Neural progenitor cell (in vitro differentiated cells): ENCODE data around the gene IFTAP.

Experiments used
- CTCF ChIP-seq: fragments of 200-600 bp; sonication (generic); IDR thresholded peaks from 2 replicates; pipeline ENCODE4 v1.5.1; 2017; ENCODE audit warnings: antibody characterized with exemption, mild to moderate bottlenecking
- EZH2 ChIP-seq: fragments of 200-600 bp; sonication (generic); IDR thresholded peaks from 2 replicates; pipeline ENCODE4 v1.6.1; 2017; ENCODE audit warnings: antibody characterized with exemption, mild to moderate bottlenecking, moderate library complexity
- EZH2phosphoT487 ChIP-seq: fragments of 200-600 bp; sonication (generic); IDR thresholded peaks from 2 replicates; pipeline ENCODE4 v1.6.1; 2017; ENCODE audit warnings: antibody characterized with exemption

GRCh38 chr11:36590513-36590912, 3.8 kb upstream of the IFTAP start:
- TF ChIP-seq CTCF = no peak
- TF ChIP-seq EZH2phosphoT487 = no peak
- no peak for TF ChIP-seq EZH2
